Measurements from ENCODE around the gene DIDO1. TPM values are rescaled to one million over a fixed set of nuclear protein-coding genes. Genes with fewer than 3 reads are reported as not detected.
A peak's percentile ranks its signal among the peaks of the same experiment; 100 is the strongest.

The DIDO1 gene
- total and polyA plus RNA-seq, 2 of the 13 experiments (the other 11 are each of a cell fraction or from before 2014, with no cell fraction given) = 75.0 to 75.1 TPM

DNA sequence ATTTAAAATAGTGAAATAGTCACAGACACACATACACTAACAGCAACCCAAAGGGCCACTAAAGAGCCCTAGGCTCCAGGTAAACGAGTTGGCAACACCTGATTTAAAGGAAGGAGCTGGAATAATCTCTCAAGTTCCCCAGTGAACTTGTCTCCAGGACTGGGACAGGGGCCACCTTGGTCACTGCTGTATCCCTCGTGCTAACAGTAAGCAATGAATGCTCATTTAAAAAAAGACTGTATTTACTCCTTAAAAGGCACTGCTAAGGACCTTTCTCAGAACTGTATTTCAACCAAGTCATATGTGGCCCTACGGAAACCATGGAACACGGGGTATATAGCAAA, 1.3 kb downstream of the DIDO1 start (continued):
- TF ChIP-seq, protein P1, sequence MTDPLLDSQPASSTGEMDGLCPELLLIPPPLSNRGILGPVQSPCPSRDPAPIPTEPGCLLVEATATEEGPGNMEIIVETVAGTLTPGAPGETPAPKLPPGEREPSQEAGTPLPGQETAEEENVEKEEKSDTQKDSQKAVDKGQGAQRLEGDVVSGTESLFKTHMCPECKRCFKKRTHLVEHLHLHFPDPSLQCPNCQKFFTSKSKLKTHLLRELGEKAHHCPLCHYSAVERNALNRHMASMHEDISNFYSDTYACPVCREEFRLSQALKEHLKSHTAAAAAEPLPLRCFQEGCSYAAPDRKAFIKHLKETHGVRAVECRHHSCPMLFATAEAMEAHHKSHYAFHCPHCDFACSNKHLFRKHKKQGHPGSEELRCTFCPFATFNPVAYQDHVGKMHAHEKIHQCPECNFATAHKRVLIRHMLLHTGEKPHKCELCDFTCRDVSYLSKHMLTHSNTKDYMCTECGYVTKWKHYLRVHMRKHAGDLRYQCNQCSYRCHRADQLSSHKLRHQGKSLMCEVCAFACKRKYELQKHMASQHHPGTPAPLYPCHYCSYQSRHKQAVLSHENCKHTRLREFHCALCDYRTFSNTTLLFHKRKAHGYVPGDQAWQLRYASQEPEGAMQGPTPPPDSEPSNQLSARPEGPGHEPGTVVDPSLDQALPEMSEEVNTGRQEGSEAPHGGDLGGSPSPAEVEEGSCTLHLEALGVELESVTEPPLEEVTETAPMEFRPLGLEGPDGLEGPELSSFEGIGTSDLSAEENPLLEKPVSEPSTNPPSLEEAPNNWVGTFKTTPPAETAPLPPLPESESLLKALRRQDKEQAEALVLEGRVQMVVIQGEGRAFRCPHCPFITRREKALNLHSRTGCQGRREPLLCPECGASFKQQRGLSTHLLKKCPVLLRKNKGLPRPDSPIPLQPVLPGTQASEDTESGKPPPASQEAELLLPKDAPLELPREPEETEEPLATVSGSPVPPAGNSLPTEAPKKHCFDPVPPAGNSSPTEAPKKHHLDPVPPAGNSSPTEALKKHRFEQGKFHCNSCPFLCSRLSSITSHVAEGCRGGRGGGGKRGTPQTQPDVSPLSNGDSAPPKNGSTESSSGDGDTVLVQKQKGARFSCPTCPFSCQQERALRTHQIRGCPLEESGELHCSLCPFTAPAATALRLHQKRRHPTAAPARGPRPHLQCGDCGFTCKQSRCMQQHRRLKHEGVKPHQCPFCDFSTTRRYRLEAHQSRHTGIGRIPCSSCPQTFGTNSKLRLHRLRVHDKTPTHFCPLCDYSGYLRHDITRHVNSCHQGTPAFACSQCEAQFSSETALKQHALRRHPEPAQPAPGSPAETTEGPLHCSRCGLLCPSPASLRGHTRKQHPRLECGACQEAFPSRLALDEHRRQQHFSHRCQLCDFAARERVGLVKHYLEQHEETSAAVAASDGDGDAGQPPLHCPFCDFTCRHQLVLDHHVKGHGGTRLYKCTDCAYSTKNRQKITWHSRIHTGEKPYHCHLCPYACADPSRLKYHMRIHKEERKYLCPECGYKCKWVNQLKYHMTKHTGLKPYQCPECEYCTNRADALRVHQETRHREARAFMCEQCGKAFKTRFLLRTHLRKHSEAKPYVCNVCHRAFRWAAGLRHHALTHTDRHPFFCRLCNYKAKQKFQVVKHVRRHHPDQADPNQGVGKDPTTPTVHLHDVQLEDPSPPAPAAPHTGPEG (CRISPR knock-in tag; IDR thresholded peaks at IDR 0.05) = 0 out of 2 replicates have a peak, but pooled peaks have one; percentile 4
- TF ChIP-seq, protein P2, sequence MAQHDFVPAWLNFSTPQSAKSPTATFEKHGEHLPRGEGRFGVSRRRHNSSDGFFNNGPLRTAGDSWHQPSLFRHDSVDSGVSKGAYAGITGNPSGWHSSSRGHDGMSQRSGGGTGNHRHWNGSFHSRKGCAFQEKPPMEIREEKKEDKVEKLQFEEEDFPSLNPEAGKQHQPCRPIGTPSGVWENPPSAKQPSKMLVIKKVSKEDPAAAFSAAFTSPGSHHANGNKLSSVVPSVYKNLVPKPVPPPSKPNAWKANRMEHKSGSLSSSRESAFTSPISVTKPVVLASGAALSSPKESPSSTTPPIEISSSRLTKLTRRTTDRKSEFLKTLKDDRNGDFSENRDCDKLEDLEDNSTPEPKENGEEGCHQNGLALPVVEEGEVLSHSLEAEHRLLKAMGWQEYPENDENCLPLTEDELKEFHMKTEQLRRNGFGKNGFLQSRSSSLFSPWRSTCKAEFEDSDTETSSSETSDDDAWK (CRISPR knock-in tag; IDR thresholded peaks at IDR 0.05) = no peak
- no peak for TF ChIP-seq CENPT (CRISPR knock-in tag; IDR thresholded peaks at IDR 0.05; ENCODE audit: low read depth)
- TF ChIP-seq ZFYVE20 (CRISPR knock-in tag; IDR thresholded peaks at IDR 0.05; ENCODE audit: borderline replicate concordance, low read depth) = no peak
- no peak for TF ChIP-seq ZNF788 (CRISPR knock-in tag; IDR thresholded peaks at IDR 0.05; ENCODE audit: borderline replicate concordance)
- peak; percentile 61 for TF ChIP-seq ZBTB3 (CRISPR knock-in tag; IDR thresholded peaks at IDR 0.05; ENCODE audit: borderline replicate concordance, low read depth)
- no peak for TF ChIP-seq ZSCAN31 (CRISPR knock-in tag; IDR thresholded peaks at IDR 0.05; ENCODE audit: low read depth)
- TF ChIP-seq ZNF234 (CRISPR knock-in tag; conservative IDR thresholded peaks at IDR 0.05) = no peak
- TF ChIP-seq, protein P3, sequence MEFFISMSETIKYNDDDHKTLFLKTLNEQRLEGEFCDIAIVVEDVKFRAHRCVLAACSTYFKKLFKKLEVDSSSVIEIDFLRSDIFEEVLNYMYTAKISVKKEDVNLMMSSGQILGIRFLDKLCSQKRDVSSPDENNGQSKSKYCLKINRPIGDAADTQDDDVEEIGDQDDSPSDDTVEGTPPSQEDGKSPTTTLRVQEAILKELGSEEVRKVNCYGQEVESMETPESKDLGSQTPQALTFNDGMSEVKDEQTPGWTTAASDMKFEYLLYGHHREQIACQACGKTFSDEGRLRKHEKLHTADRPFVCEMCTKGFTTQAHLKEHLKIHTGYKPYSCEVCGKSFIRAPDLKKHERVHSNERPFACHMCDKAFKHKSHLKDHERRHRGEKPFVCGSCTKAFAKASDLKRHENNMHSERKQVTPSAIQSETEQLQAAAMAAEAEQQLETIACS (CRISPR knock-in tag; IDR thresholded peaks at IDR 0.05) = no peak
- no peak for TF ChIP-seq ZNF432 (CRISPR knock-in tag; IDR thresholded peaks at IDR 0.05; ENCODE audit: borderline replicate concordance)
- no peak for TF ChIP-seq EHMT2 (IDR thresholded peaks at IDR 0.05; ENCODE audit: borderline replicate concordance, low read depth, low read length)
- TF ChIP-seq ATM (IDR thresholded peaks at IDR 0.05; ENCODE audit: borderline replicate concordance) = no peak
- no peak for TF ChIP-seq MAZ (IDR thresholded peaks at IDR 0.05; ENCODE audit: borderline replicate concordance, low read depth, low read length)
- no peak for TF ChIP-seq MAZ (CRISPR knock-in tag; IDR thresholded peaks at IDR 0.05; ENCODE audit: low read depth)
- no peak for TF ChIP-seq NFIB (CRISPR knock-in tag; IDR thresholded peaks at IDR 0.05; ENCODE audit: borderline replicate concordance)
- TF ChIP-seq, protein P4, sequence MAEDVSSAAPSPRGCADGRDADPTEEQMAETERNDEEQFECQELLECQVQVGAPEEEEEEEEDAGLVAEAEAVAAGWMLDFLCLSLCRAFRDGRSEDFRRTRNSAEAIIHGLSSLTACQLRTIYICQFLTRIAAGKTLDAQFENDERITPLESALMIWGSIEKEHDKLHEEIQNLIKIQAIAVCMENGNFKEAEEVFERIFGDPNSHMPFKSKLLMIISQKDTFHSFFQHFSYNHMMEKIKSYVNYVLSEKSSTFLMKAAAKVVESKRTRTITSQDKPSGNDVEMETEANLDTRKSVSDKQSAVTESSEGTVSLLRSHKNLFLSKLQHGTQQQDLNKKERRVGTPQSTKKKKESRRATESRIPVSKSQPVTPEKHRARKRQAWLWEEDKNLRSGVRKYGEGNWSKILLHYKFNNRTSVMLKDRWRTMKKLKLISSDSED (CRISPR knock-in tag; IDR thresholded peaks at IDR 0.05) = no peak
- TF ChIP-seq, protein P5, sequence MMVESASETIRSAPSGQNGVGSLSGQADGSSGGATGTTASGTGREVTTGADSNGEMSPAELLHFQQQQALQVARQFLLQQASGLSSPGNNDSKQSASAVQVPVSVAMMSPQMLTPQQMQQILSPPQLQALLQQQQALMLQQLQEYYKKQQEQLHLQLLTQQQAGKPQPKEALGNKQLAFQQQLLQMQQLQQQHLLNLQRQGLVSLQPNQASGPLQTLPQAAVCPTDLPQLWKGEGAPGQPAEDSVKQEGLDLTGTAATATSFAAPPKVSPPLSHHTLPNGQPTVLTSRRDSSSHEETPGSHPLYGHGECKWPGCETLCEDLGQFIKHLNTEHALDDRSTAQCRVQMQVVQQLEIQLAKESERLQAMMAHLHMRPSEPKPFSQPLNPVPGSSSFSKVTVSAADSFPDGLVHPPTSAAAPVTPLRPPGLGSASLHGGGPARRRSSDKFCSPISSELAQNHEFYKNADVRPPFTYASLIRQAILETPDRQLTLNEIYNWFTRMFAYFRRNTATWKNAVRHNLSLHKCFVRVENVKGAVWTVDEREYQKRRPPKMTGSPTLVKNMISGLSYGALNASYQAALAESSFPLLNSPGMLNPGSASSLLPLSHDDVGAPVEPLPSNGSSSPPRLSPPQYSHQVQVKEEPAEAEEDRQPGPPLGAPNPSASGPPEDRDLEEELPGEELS (CRISPR knock-in tag; IDR thresholded peaks at IDR 0.05) = 0 out of 2 replicates have a peak, but pooled peaks have one; percentile 10
- TF ChIP-seq CBX2 (IDR thresholded peaks at IDR 0.05; ENCODE audit: low read depth, low read length) = no peak
- TF ChIP-seq CBX2 (CRISPR knock-in tag; IDR thresholded peaks at IDR 0.05; ENCODE audit: low read depth) = no peak

All from HepG2 (cell line).